ENCODE results near the gene ACSL4.

Gene ACSL4

DNA sequence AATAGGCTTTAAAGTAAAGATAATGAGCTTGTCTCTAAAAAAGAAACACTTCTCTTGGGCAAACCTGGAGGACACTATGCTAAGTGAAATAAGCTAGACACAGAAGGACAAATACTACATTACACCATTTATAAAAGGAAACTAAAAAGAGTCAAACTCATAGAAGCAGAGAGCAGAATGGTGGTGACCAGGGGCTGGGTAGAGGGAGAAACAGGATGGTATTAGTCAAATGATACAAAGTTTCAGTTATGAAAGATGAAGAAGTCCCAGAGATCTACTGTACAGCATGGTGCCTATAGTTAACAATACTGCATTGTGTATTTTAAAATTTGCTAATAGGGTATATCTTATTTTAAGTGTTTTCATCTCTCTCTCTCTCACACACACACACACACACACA is 28.5 kb downstream of the ACSL4 start:
- no peaks in the 10 kb centered on the region for H3K36me3 ChIP-seq (ENCODE audit: insufficient read depth, low read length)
- H3K79me2 ChIP-seq (ENCODE audit: insufficient read depth, low read length), result peaks cover 78% of the 10 kb centered on the region
- H3K9ac ChIP-seq (ENCODE audit: low read depth, low read length, poor library complexity, severe bottlenecking), result no peak overlapping the region
- H3K4me1 ChIP-seq (ENCODE audit: insufficient read depth, low read length, poor library complexity, severe bottlenecking), result peaks cover 22% of the 10 kb centered on the region
- no peaks in the 10 kb centered on the region for H3K27me3 ChIP-seq (ENCODE audit: insufficient read depth, low read length, poor library complexity, severe bottlenecking)
- no peak overlapping the region for H3K4me3 ChIP-seq (ENCODE audit: low read length, poor library complexity, severe bottlenecking)
- peaks cover 41% of the 10 kb centered on the region for H4K20me1 ChIP-seq (ENCODE audit: insufficient read depth, low read length, poor library complexity, severe bottlenecking)
- H3F3A ChIP-seq (ENCODE audit: low read depth), result no peaks in the 10 kb centered on the region
- H3K9me3 ChIP-seq (ENCODE audit: insufficient read depth, low read depth, low read length), result no peaks in the 10 kb centered on the region
- no peak overlapping the region for H3K4me2 ChIP-seq (ENCODE audit: low read depth, low read length, poor library complexity, severe bottlenecking)
- TF ChIP-seq, protein P1, sequence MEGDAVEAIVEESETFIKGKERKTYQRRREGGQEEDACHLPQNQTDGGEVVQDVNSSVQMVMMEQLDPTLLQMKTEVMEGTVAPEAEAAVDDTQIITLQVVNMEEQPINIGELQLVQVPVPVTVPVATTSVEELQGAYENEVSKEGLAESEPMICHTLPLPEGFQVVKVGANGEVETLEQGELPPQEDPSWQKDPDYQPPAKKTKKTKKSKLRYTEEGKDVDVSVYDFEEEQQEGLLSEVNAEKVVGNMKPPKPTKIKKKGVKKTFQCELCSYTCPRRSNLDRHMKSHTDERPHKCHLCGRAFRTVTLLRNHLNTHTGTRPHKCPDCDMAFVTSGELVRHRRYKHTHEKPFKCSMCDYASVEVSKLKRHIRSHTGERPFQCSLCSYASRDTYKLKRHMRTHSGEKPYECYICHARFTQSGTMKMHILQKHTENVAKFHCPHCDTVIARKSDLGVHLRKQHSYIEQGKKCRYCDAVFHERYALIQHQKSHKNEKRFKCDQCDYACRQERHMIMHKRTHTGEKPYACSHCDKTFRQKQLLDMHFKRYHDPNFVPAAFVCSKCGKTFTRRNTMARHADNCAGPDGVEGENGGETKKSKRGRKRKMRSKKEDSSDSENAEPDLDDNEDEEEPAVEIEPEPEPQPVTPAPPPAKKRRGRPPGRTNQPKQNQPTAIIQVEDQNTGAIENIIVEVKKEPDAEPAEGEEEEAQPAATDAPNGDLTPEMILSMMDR (conservative IDR thresholded peaks at IDR 0.05; ENCODE audit: low read length), result no peak
- TF ChIP-seq EZH2phosphoT487 (IDR thresholded peaks at IDR 0.05; ENCODE audit: borderline replicate concordance), result no peak
- H2AFZ ChIP-seq (ENCODE audit: low read length), result no peak overlapping the region
- no peaks in the 10 kb centered on the region for H3K9me2 ChIP-seq (replicated peaks; ENCODE audit: low read depth, low read length)

DNA sequence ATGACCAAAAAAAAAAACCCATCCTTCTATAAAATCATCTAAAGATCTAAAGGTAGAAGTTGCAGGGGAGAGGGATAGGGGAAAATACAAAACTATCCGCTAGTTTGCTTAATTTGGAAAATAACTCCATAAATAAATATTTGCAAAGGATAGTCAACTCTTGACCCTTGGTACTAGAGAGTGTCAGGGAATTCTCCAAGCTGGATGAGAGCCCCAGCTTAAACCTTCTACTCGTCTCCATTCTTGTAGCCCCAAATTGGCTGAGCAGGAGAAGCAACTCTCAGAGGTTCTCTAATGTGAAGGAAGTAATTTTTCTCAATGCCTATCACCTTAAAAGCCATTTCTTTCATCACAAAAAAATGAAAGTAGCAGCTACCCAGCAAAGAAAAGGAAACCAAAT is 35.2 kb downstream of the ACSL4 start:
- H3F3A ChIP-seq (ENCODE audit: low read depth), result no peaks in the 10 kb centered on the region

DNA sequence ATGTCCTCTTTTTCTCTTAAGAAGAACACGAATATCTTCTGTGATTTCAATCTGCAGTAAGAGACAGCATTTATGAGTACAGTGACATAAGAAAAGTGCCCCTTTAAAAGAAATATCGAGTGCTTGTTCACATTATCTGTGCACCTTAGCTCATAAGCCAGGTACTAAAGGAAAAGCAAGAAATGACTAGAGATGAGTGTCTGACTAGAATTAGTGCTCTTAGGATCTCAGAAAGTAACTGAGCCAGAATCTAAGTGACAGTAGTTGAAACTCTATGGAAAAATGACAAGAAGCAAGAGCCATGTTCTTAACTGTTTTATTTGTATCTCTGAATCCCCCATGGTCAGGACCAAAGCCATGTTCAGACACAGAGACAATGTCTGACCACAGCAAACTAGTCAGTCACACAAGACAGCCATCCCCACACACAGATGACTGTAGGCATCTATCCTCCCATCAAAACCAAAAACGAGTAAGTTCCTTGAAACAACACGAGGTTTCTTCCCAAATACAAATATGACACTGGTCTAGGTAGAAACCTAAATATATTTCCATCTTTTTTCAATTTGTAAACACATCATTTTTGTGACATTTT is 36.8 kb downstream of the ACSL4 start:
- H4K20me1 ChIP-seq (ENCODE audit: insufficient read depth, low read length, poor library complexity, severe bottlenecking), result peaks cover 38% of the 10 kb centered on the region
- no peak overlapping the region for H2AFZ ChIP-seq (ENCODE audit: low read length)
- peaks cover 10% of the 10 kb centered on the region; the same call in 1 of the 2 replicates for H3K36me3 ChIP-seq (ENCODE audit: insufficient read depth, low read length)
- TF ChIP-seq, protein P1 (conservative IDR thresholded peaks at IDR 0.05; ENCODE audit: low read length), result no peak
- TF ChIP-seq EZH2phosphoT487 (IDR thresholded peaks at IDR 0.05; ENCODE audit: borderline replicate concordance), result no peak
- H3K4me1 ChIP-seq (ENCODE audit: insufficient read depth, low read length, poor library complexity, severe bottlenecking), result no peaks in the 10 kb centered on the region
- no peak overlapping the region for H3K4me2 ChIP-seq (ENCODE audit: low read depth, low read length, poor library complexity, severe bottlenecking)
- no peaks in the 10 kb centered on the region for H3K27me3 ChIP-seq (ENCODE audit: insufficient read depth, low read length, poor library complexity, severe bottlenecking)
- H3K9me3 ChIP-seq (ENCODE audit: insufficient read depth, low read depth, low read length), result no peaks in the 10 kb centered on the region
- peaks cover 53% of the 10 kb centered on the region for H3K79me2 ChIP-seq (ENCODE audit: insufficient read depth, low read length)
- H3F3A ChIP-seq (ENCODE audit: low read depth), result no peaks in the 10 kb centered on the region
- H3K9ac ChIP-seq (ENCODE audit: low read depth, low read length, poor library complexity, severe bottlenecking), result no peak overlapping the region
- H3K9me2 ChIP-seq (replicated peaks; ENCODE audit: low read depth, low read length), result no peaks in the 10 kb centered on the region
- no peak overlapping the region for H3K4me3 ChIP-seq (ENCODE audit: low read length, poor library complexity, severe bottlenecking)

More for the DNA sequence above, 35.2 kb downstream of the ACSL4 start:
- TF ChIP-seq EZH2phosphoT487 (IDR thresholded peaks at IDR 0.05; ENCODE audit: borderline replicate concordance), result no peak
- TF ChIP-seq, protein P1 (conservative IDR thresholded peaks at IDR 0.05; ENCODE audit: low read length), result no peak
- H3K4me3 ChIP-seq (ENCODE audit: low read length, poor library complexity, severe bottlenecking), result no peak overlapping the region
- no peak overlapping the region for H2AFZ ChIP-seq (ENCODE audit: low read length)
- H4K20me1 ChIP-seq (ENCODE audit: insufficient read depth, low read length, poor library complexity, severe bottlenecking), result peaks cover 36% of the 10 kb centered on the region
- no peaks in the 10 kb centered on the region for H3K9me3 ChIP-seq (ENCODE audit: insufficient read depth, low read depth, low read length)
- H3K36me3 ChIP-seq (ENCODE audit: insufficient read depth, low read length), result peaks cover 10% of the 10 kb centered on the region; the same call in 1 of the 2 replicates
- H3K9me2 ChIP-seq (replicated peaks; ENCODE audit: low read depth, low read length), result no peaks in the 10 kb centered on the region
- H3K4me1 ChIP-seq (ENCODE audit: insufficient read depth, low read length, poor library complexity, severe bottlenecking), result no peaks in the 10 kb centered on the region
- H3K79me2 ChIP-seq (ENCODE audit: insufficient read depth, low read length), result peaks cover 54% of the 10 kb centered on the region
- no peak overlapping the region for H3K9ac ChIP-seq (ENCODE audit: low read depth, low read length, poor library complexity, severe bottlenecking)
- no peak overlapping the region for H3K4me2 ChIP-seq (ENCODE audit: low read depth, low read length, poor library complexity, severe bottlenecking)
- H3K27me3 ChIP-seq (ENCODE audit: insufficient read depth, low read length, poor library complexity, severe bottlenecking), result no peaks in the 10 kb centered on the region

Measured in Loucy (cell line).